GM21447 (cell line): ENCODE data around the gene COL23A1.

ENCODE experiments used
- ATAC-seq: cut with Tn5 transposase; IDR thresholded peaks from one replicate; pipeline ENCODE4 v1.9.1; 2021; ENCODE audit not compliant: unreplicated experiment

Gene COL23A1

DNA sequence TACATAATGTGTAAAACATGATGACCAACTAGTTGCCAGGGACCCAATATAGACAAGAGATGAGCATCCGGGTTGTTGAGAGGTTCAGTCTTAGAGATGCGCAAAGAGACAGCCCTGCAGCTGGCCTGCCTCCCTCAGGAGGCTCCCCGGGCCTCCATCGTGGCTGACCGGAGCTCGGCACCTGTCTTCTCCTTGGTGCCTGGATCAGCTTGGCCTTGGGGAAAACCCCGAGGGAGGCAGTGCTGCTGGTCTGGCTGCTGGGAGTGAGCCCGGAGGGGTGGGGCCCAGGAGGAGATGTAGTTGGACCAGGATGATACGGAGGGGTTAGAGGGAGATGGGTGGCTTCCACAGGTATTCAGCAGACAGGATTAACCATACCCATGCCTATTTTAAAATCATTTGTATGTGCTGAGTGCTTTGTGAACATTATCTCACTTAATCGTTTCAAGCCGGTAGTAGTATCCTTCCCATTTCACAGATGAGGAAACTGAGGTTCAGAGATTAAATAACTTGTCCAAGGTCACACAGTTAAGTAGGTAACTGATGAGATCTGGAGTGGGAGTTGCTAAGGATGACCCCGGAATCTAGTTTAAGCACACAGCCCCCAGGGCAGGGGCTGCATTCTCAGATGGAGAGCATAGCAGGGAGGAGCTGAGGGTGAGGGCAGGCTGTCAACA lies 173.8 kb downstream of the COL23A1 start:
- ATAC-seq = no peak

DNA sequence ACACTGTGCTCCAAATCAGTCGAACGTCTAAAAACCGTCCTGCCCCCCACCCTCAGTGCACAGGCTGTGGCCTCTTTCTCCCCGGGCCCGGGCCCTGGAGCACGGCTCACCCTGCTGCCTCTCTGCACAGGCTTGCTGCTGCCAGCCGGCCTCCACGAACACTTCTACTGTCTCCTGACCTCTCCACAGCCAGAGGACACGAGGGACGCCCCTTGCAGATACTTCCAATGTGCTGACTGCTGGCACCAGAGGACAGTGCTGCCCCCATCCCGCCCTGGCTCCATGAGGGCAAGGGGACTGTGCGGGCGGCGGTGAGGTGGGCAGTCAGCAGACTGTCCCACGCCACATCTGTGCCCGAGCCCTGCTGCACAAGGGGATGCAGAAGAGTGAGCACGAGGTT lies 174.8 kb downstream of the COL23A1 start:
- no peak for ATAC-seq

DNA sequence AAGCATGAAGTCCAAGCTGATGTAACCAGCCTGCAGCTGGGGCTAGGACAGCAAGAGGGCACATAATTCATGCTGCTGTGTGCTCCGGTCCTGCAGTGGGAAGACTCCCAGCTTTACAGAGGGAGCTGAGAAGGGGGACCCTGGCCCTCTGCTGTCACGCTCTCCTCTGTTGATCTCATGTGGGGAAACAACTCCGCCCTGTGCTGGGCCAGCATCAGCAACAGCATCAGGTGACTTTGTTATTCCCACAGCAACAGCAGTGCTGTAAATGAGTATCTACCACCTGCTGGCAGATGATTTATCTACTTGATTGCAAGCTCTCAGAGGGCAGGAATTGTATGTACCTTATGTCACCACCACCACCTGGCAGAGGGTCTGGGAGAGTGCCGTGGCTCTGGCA lies 176.2 kb downstream of the COL23A1 start:
- no peak for ATAC-seq

DNA sequence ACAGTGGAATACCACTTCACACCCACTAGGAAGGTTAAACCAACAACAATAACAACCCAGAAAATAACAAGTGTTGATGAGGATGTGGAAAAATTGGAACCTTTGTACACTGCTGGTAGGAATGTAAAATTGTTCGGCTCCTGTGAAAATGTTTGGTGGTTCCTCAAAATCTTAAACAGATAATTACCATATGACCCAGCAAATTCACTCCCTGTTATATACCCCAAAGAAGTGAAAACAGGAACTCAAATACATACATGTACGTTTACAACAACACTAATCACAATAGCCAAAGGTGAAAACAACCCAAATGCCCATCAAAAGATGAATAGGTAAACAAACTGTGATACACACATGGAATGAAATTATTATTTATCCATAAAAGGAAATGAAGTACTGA lies 179.1 kb downstream of the COL23A1 start:
- ATAC-seq = no peak

DNA sequence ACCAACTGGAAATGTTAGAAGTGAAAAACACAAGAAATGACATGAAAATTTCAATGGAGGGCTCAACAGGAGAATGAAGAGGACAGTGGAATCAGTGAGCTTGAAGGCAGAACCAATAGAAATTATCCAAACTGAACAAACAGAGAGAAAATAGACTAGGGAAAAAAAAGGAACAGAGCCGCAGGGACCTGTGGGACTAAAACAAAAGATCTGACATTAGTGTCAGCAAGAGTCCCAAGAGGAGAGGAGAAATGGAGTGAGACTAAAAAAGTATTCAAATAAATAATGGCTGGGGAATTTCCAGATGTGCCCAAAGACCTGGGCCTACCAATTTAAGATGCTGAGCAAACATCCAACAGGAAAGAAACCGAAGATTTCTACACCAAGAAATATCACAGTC lies 182.5 kb downstream of the COL23A1 start:
- no peak for ATAC-seq

DNA sequence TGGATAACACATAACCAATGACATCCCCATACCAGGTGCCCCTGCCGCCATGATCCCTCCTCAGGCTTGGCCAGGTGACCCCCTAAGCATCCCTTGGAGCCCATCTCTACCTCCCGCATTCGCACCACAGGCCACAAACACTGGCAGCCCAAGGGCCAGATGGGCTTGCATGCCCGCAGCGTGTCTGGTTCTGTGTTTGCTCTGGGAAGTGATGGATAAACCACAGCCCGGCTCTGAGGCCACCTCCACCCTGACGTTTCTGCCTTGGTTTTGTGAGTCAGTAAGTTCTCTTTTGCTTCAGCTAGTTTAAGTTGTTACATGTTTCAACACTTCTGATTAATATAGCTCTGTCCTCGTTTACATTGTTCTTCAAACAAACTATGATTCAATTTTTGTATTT lies 185.2 kb downstream of the COL23A1 start:
- ATAC-seq = no peak

DNA sequence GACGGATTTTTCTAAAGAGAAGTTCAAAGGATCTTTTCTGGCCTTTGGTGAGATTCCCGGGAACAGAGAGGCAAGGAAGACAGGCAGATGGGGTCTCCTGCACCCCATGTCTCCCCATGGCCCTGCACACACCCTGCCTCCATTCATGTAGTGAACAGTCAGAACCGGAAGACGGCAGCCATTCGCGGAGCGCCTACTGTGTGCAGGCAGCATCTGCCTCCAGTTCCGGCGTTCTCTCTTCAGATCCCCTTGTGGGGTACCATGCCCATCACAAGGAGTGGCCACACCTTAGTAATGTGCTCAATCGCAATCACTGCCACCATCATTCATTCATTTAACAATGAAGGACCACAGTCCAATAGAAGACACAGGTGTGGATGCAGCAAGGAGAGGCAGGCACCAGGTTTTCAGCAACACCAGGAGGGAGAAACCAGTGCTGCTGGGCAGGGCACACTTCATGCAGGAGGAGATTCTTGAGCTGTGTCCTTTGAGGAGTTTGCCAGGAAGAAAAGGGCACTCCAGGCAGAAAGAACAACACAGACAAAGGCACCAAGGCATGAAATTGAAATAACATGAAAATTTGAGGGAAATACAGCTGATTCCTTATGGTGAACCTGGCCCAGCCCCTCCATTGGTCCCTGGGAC lies 186.1 kb downstream of the COL23A1 start:
- no peak for ATAC-seq

DNA sequence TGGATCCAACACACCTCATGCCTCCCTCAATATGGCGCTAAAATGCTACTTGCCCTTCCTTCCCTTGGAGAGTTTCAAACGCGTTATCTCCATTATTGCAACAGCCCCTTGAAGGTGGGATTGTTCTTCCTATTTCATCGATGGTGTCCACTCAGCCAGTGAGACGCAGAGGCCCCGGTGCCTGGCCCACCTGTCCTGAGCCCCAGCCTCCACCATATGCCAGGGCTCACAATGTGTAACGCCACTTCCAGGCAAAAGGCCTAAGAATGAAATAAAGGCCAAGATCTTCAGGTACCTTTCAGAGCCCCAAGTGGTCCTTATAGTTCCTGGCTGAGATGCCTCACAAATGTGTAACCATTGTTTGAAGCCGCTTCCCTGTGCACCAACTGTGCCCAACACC lies 186.8 kb downstream of the COL23A1 start:
- no peak for ATAC-seq

DNA sequence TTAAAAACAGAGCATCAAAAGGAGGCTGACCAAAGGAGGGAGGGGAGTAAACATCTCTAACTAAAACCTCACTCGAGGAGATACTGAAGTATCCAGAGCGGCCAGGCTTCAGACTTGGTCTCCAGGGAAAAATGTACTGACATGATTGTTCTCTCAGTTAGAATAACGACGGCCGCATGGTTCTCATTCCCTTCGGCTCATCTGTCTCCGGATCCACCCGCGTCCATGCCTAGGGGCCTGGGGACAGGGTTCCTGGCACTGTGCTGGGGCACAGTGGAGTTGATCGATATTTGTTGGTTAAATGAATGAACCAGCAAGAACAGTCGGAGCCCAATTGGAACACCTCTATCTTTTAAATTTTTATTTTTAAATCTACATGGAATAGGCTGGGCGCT lies 190.5 kb downstream of the COL23A1 start:
- no peak for ATAC-seq

DNA sequence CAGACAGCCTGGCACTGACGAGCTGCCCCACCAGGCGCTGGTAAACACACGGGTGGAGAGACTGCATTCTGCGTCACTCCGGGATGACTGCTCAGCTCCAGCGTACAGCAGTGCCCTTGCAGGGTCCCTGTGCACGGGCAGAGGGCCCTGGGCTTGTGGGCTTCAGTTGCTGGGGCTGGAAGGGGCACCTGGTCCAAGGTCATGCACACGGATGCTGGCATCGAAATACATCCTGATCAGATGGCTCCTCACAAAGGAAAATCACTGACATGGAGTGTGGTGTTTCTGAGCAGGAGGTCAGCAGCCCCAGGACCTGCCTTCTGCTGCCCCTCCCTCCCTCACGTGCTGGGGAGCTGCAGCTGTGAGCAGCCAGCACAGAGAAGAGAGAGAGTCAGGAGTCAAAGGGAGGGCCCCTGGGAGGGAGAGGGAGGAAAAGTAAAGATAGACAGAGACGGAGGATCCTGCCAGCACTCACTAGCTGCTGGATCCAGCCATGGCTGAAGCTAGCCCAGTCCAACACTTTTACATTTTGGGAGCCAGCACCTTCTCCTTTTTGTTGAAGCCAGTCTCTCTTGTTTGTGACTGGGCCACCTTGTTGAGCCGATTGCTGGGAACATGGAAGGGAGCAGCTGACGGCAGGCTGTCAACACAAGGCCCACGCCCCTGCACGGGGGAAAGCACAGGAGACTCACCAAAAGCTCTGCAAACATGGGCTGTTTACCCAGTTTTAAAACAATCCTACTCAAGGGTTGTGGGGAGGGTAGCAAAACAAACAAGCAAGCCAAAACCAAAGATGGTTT lies 191.1 kb downstream of the COL23A1 start:
- no peak for ATAC-seq

DNA sequence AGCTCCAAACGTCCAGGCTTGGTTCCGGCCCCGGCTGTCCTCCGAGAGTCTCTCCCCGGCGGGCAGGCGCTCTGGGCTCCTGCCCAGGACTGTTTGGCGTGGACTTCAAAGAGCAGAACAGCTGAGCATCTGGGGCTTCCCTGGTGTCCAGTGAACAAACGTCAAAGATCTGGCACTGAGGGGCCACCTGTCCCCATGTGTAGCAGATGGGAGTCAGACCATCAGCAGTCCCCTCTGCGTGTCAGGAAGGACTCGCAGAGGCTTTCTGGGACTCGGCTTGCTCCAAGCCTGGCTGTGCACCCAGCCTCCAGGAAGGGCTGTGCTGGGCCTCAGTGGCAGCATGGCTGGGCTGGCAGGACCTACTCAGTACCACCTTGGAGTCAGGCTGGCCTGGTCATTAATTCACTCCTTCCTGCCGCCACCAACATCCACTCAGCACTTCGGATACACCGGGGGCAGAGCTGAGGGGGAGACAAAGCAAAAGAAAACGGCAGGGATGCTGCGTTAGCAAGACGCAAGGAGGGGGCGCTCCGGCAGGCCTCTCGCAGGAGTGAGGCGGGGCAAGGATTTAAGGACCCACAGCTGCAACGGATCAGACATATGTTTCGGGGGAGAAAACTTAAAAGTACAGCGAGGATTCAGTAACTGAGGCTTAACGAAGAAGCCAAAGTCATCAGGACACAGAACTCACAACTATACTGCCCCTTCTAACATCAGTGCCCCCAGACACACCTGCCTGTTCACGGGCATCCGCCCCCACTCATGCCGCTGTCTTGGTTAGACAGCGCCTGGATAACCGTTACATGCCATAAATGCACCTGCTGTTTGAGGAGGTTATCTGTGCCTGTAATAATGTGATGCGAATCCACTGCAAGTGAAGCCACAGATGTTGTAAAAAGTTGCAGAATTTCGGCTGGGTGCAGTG lies 193.1 kb downstream of the COL23A1 start:
- no peak for ATAC-seq

- ATAC-seq = no peak
Observed at GRCh38 chr5:178394074-178394473, 196.1 kb downstream of the COL23A1 start.

DNA sequence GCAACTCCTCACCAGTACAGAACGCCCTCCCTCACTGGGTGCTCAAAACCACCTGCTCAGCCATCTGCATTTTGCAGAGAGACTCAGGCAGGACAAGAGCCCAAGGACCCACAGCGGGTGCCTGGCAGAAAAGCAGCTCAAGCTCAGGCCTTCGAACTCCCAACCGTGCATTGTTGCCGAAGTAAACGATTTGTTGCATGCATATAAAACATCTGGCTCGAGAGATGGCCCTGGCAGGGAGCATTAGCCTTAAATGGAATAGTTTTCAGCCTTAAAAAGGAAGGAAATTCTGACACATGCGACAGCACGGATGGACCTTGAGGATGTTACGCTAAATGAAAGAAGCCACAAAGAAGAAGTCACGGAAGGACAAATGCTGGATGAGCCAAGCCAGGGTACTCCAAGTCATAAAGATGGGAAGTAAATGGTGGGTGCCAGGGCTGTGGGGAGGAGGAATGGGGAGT lies 197.2 kb downstream of the COL23A1 start:
- ATAC-seq = no peak

GRCh38 chr5:178392386-178392785 lies 197.8 kb downstream of the COL23A1 start:
- no peak for ATAC-seq

GRCh38 chr5:178391480-178391879 lies 198.7 kb downstream of the COL23A1 start:
- ATAC-seq = no peak

GRCh38 chr5:178389796-178390195 lies 200.4 kb downstream of the COL23A1 start:
- no peak for ATAC-seq

GRCh38 chr5:178389026-178389729 lies 201.0 kb downstream of the COL23A1 start:
- ATAC-seq = no peak

DNA sequence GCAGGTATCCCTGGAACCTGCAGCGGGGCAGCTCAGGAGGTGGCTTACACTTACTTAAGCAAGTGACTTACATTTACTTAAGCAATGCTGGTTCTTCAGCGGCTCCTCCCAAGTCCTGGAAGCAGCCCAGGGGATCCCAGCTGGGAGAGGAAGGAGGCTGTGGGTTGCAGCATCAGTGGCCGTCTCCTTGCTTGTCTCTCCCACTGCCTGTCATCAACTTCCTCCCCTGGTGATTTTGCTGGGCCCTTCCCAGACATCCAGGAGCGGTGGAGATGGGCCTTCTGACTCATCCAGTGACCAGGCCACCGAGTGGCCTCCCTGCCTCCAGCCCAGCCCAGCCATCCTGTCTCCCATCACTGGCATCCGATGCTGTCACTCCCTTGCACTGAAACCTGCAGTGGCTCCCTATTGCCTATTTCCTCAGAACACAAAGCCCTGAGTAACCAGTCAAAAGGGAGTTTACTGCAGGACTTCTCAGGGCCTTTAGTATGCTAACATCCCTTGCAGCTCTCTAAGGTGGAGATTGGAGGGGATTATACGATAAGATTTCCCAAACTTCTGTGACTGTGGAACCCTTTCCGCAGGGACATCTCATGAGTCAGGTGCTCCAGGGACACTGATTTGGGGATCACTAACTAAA lies 201.7 kb downstream of the COL23A1 start:
- no peak for ATAC-seq

GRCh38 chr5:178387856-178388190 lies 202.4 kb downstream of the COL23A1 start:
- ATAC-seq = no peak
